Activated T-helper 1 cell treated with anti-CD3 and anti-CD28 coated beads, Interleukin-2, amount 50 U/mL, for 16 hours (primary cell): ENCODE data around the gene SLC23A3.

ENCODE experiments used
- DNase-seq, 2 donors: peaks; one replicate each; pipeline ENCODE4 v3.0.0-alpha.2; 2020; ENCODE audit warnings: low read depth in 1 of 2, low spot score in 1 of 2

SLC23A3 gene

GRCh38 chr2:219116776-219117646, 52.8 kb downstream of the SLC23A3 start:
- no peak for DNase-seq

DNA sequence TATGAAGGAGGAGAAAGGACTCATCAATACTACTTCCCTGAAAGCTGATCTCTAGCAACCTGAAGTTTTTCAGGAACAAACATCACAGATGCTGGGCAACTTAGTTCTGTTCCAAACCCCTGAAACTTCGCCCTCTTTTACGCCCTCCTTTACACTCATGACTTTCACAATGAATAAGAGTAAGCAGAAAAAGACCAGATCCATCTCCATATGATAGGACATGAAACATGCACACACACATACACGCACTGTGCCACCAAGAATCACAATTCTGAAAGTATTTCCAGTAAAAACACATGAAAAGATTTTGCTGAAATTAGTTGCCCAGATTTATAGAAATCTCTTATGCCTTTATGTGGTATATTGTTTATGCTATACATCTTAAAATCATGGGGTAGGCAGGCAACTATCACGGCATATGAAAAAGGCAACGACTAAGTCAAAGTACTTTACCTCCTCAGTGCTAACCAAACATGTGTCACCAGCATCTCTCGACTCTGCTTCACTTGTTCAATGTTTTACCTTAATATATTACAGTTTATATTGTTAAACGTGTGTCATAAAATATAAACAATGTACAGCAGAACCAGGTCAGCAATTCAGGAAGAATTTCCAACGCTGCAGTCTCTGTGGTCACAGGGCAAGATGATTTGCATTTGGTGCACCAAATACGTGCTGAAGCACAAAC, 57.0 kb downstream of the SLC23A3 start:
- DNase-seq = no peak

DNA sequence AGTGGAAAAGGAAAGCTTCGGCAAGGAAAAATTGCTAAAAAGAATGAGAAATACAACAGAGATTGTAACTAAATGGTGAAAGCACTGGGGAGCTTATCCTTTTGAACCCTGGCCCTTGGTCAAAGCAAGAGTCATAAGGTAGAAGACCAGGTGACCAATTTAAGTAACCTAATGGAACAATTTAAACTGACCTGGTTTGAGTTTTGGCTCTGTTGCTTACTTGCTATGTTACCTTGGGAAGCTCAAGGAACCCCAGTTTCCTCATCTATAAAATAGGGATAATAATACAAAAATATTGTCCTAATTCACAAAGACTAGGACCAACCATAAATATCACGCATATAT, 57.8 kb downstream of the SLC23A3 start:
- DNase-seq = no peak
